NCI-H510A treated with DMSO at 0.1 percent for 48 hours (cell line): ENCODE measurements around the gene IQGAP1.
"Not testable (repeated sequence)": the region's sequence is repeated elsewhere in the genome, so short reads cannot be mapped to it uniquely, and the experiment has no call there.

Source experiments
- DNase-seq: peaks from one replicate; lab custom pipeline; 2025; lab: John Stamatoyannopoulos, UW

Gene IQGAP1

GRCh38 chr15:90407871-90408317 lies 19.9 kb downstream of the IQGAP1 start:
- DNase-seq, result no peak

GRCh38 chr15:90408657-90409056 lies 20.6 kb downstream of the IQGAP1 start:
- no peak for DNase-seq

GRCh38 chr15:90409587-90409986 lies 21.5 kb downstream of the IQGAP1 start:
- not testable (repeated sequence) for DNase-seq

- DNase-seq, result not testable (repeated sequence)
Measured at GRCh38 chr15:90410316-90410715, 22.3 kb downstream of the IQGAP1 start.

- DNase-seq, result no peak
Measured at GRCh38 chr15:90411176-90411575, 23.1 kb downstream of the IQGAP1 start.

- peak; percentile 88 for DNase-seq
Measured at GRCh38 chr15:90412356-90413194, 24.5 kb downstream of the IQGAP1 start.

GRCh38 chr15:90413411-90414379 lies 25.7 kb downstream of the IQGAP1 start:
- no peak for DNase-seq

- DNase-seq, result no peak
Measured at GRCh38 chr15:90414408-90415028, 26.5 kb downstream of the IQGAP1 start.

- DNase-seq, result not testable (repeated sequence)
Measured at GRCh38 chr15:90416052-90416451, 28.0 kb downstream of the IQGAP1 start.

- no peak for DNase-seq
Measured at GRCh38 chr15:90418627-90419026, 30.6 kb downstream of the IQGAP1 start.

- no peak for DNase-seq
Measured at GRCh38 chr15:90419206-90419605, 31.2 kb downstream of the IQGAP1 start.

- no peak for DNase-seq
Measured at GRCh38 chr15:90419738-90420406, 31.8 kb downstream of the IQGAP1 start.

GRCh38 chr15:90420451-90420850 lies 32.4 kb downstream of the IQGAP1 start:
- DNase-seq, result no peak

- no peak for DNase-seq
Measured at GRCh38 chr15:90421527-90421926, 33.5 kb downstream of the IQGAP1 start.

- DNase-seq, result no peak
Measured at GRCh38 chr15:90422043-90422442, 34.0 kb downstream of the IQGAP1 start.

GRCh38 chr15:90422936-90423335 lies 34.9 kb downstream of the IQGAP1 start:
- DNase-seq, result no peak

- DNase-seq, result no peak
Measured at GRCh38 chr15:90423801-90424319, 35.8 kb downstream of the IQGAP1 start.

GRCh38 chr15:90425726-90426346 lies 37.8 kb downstream of the IQGAP1 start:
- DNase-seq, result no peak

- DNase-seq, result no peak
Measured at GRCh38 chr15:90427185-90427584, 39.1 kb downstream of the IQGAP1 start.

- no peak for DNase-seq
Measured at GRCh38 chr15:90432253-90432652, 44.2 kb downstream of the IQGAP1 start.
